ENCODE measurements around the gene IER3. TPM values are rescaled to one million over a fixed set of nuclear protein-coding genes. Genes with fewer than 3 reads are reported as not detected.

IER3 gene
- total and polyA plus RNA-seq, 2 of the 13 experiments (the other 11 are each of a cell fraction or from before 2014, with no cell fraction given), result 51.1 to 131 TPM

DNA sequence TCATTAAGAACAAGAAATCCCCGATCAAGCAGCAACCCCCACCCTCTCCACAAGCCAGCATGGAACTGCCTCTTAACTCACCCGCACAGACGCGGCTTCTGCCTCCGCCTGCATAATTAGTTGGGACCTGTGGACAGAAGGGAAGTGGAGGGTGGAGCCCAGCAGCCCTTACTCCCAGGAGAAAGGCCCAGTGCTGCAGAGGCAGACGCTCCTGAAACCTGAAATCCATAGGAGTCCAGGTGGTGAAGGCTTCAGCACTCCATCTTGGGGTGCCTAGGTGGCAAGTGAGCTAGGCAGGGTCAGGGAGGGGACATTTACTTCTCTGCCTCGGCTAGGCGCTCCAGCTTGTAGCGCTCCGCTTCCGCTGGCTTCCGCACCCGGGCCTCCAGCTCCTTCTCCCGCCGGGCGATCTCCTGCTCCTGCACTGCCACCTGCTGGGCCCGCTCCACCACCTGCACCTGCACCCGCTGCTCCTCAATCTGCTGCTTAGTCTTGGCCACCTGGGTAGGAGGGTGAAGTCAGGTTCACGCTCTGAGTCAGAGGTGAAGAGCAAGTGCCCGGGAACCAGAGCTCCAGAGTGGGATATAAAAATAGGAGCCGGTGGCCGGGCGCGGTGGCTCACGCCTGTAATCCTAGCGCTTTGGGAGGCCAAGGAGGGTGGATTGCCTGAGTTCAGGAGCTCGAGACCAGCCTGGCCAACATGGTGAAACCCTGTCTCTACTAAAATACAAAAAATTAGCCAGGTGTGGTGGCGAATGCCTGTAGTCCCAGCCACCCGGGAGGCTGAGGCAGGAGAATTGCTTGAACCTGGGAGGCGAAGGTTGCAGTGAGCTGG is 13.5 kb downstream of the IER3 start (continued):
- TF ChIP-seq, protein P1, sequence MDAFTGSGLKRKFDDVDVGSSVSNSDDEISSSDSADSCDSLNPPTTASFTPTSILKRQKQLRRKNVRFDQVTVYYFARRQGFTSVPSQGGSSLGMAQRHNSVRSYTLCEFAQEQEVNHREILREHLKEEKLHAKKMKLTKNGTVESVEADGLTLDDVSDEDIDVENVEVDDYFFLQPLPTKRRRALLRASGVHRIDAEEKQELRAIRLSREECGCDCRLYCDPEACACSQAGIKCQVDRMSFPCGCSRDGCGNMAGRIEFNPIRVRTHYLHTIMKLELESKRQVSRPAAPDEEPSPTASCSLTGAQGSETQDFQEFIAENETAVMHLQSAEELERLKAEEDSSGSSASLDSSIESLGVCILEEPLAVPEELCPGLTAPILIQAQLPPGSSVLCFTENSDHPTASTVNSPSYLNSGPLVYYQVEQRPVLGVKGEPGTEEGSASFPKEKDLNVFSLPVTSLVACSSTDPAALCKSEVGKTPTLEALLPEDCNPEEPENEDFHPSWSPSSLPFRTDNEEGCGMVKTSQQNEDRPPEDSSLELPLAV (CRISPR knock-in tag; conservative IDR thresholded peaks at IDR 0.05; ENCODE audit: low read depth), result no peak
- TF ChIP-seq, protein P2, sequence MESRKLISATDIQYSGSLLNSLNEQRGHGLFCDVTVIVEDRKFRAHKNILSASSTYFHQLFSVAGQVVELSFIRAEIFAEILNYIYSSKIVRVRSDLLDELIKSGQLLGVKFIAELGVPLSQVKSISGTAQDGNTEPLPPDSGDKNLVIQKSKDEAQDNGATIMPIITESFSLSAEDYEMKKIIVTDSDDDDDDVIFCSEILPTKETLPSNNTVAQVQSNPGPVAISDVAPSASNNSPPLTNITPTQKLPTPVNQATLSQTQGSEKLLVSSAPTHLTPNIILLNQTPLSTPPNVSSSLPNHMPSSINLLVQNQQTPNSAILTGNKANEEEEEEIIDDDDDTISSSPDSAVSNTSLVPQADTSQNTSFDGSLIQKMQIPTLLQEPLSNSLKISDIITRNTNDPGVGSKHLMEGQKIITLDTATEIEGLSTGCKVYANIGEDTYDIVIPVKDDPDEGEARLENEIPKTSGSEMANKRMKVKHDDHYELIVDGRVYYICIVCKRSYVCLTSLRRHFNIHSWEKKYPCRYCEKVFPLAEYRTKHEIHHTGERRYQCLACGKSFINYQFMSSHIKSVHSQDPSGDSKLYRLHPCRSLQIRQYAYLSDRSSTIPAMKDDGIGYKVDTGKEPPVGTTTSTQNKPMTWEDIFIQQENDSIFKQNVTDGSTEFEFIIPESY (CRISPR knock-in tag; IDR thresholded peaks at IDR 0.05), result peak; percentile 100
- TF ChIP-seq, protein P3, sequence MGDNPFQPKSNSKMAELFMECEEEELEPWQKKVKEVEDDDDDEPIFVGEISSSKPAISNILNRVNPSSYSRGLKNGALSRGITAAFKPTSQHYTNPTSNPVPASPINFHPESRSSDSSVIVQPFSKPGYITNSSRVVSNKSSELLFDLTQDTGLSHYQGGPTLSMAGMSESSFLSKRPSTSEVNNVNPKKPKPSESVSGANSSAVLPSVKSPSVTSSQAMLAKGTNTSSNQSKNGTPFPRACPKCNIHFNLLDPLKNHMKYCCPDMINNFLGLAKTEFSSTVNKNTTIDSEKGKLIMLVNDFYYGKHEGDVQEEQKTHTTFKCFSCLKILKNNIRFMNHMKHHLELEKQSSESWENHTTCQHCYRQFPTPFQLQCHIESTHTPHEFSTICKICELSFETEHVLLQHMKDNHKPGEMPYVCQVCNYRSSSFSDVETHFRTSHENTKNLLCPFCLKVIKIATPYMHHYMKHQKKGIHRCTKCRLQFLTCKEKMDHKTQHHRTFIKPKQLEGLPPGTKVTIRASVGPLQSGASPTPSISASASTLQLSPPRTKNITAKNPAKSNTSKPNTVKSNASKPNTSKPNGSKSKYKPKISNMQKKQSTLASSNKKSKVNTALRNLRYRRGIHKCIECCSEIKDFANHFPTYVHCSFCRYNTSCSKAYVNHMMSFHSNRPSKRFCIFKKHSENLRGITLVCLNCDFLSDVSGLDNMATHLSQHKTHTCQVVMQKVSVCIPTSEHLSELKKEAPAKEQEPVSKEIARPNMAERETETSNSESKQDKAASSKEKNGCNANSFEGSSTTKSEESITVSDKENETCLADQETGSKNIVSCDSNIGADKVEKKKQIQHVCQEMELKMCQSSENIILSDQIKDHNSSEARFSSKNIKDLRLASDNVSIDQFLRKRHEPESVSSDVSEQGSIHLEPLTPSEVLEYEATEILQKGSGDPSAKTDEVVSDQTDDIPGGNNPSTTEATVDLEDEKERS (CRISPR knock-in tag; IDR thresholded peaks at IDR 0.05), result no peak
- peak; percentile 23; the same call in 1 of the 2 replicates for TF ChIP-seq FOSL2 (CRISPR knock-in tag; IDR thresholded peaks at IDR 0.05)
- TF ChIP-seq DMAP1 (CRISPR knock-in tag; IDR thresholded peaks at IDR 0.05), result no peak
- TF ChIP-seq, protein P4, sequence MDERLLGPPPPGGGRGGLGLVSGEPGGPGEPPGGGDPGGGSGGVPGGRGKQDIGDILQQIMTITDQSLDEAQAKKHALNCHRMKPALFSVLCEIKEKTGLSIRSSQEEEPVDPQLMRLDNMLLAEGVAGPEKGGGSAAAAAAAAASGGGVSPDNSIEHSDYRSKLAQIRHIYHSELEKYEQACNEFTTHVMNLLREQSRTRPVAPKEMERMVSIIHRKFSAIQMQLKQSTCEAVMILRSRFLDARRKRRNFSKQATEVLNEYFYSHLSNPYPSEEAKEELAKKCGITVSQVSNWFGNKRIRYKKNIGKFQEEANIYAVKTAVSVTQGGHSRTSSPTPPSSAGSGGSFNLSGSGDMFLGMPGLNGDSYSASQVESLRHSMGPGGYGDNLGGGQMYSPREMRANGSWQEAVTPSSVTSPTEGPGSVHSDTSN (CRISPR knock-in tag; IDR thresholded peaks at IDR 0.05), result no peak
- TF ChIP-seq ZNF558 (CRISPR knock-in tag; IDR thresholded peaks at IDR 0.05; ENCODE audit: borderline replicate concordance), result no peak
- 0 out of 2 replicates have a peak, but pooled peaks have one; percentile 53 for TF ChIP-seq HNRNPL (IDR thresholded peaks at IDR 0.05; ENCODE audit: low read depth, low read length)
- TF ChIP-seq, protein P5, sequence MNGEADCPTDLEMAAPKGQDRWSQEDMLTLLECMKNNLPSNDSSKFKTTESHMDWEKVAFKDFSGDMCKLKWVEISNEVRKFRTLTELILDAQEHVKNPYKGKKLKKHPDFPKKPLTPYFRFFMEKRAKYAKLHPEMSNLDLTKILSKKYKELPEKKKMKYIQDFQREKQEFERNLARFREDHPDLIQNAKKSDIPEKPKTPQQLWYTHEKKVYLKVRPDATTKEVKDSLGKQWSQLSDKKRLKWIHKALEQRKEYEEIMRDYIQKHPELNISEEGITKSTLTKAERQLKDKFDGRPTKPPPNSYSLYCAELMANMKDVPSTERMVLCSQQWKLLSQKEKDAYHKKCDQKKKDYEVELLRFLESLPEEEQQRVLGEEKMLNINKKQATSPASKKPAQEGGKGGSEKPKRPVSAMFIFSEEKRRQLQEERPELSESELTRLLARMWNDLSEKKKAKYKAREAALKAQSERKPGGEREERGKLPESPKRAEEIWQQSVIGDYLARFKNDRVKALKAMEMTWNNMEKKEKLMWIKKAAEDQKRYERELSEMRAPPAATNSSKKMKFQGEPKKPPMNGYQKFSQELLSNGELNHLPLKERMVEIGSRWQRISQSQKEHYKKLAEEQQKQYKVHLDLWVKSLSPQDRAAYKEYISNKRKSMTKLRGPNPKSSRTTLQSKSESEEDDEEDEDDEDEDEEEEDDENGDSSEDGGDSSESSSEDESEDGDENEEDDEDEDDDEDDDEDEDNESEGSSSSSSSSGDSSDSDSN (CRISPR knock-in tag; IDR thresholded peaks at IDR 0.05), result peak; percentile 44; the same call in 1 of the 2 replicates
- TF ChIP-seq CCAR2 (optimal IDR thresholded peaks at IDR 0.05; ENCODE audit: low read depth, low read length), result no peak
- no peak for TF ChIP-seq ZFAT (CRISPR knock-in tag; conservative IDR thresholded peaks at IDR 0.05)
- TF ChIP-seq, protein P6, sequence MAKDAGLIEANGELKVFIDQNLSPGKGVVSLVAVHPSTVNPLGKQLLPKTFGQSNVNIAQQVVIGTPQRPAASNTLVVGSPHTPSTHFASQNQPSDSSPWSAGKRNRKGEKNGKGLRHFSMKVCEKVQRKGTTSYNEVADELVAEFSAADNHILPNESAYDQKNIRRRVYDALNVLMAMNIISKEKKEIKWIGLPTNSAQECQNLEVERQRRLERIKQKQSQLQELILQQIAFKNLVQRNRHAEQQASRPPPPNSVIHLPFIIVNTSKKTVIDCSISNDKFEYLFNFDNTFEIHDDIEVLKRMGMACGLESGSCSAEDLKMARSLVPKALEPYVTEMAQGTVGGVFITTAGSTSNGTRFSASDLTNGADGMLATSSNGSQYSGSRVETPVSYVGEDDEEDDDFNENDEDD (CRISPR knock-in tag; IDR thresholded peaks at IDR 0.05; ENCODE audit: borderline replicate concordance), result peak; percentile 43; the same call in 1 of the 2 replicates
- TF ChIP-seq ZMYM4 (CRISPR knock-in tag; IDR thresholded peaks at IDR 0.05), result peak; percentile 74
- TF ChIP-seq, protein P7, sequence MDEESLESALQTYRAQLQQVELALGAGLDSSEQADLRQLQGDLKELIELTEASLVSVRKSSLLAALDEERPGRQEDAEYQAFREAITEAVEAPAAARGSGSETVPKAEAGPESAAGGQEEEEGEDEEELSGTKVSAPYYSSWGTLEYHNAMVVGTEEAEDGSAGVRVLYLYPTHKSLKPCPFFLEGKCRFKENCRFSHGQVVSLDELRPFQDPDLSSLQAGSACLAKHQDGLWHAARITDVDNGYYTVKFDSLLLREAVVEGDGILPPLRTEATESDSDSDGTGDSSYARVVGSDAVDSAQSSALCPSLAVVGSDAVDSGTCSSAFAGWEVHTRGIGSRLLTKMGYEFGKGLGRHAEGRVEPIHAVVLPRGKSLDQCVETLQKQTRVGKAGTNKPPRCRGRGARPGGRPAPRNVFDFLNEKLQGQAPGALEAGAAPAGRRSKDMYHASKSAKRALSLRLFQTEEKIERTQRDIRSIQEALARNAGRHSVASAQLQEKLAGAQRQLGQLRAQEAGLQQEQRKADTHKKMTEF (CRISPR knock-in tag; IDR thresholded peaks at IDR 0.05), result 0 out of 2 replicates have a peak, but pooled peaks have one; percentile 27
